ENCODE results near the gene PPP1R16B.
A peak's percentile ranks its signal among the peaks of the same experiment; 100 is the strongest.

The PPP1R16B gene

DNA sequence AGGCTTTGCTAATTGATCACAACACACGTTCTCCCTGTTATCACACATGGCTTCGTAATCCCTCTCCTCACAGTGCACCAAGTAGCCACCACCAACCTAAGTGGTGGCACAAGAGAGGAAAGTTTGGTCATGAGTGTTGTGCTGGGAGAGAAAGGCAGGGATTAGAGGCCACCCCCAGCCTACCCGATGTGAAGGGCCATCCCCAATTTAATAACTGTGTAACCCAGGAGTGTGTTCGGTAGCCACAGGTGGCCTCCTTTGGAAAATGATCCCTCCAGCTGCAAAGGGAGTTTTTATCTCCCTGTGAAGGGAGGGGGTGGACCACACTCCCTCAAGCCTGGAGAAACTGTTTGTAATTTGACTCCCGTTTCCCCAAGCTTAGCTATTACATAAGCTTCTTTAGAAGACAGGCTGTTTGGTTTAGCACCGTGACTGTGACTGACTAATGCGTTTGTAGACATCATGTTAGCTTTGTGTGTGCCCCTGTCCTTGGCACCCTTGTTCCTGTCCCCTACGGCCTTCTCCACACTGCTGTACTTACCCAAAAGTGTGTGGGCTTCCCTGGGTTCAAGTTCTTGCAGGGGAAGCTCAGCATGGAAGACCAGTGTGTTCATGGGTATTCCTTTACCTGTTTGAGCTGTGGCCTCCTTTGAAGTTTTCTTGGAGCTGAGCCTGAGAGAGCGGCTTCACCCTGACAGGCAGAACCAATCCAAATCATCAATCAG, 20.6 kb downstream of the PPP1R16B start:
- DNase-seq, result peak in 4 of 58 donors; percentile 23 to 65 (median 42)

DNA sequence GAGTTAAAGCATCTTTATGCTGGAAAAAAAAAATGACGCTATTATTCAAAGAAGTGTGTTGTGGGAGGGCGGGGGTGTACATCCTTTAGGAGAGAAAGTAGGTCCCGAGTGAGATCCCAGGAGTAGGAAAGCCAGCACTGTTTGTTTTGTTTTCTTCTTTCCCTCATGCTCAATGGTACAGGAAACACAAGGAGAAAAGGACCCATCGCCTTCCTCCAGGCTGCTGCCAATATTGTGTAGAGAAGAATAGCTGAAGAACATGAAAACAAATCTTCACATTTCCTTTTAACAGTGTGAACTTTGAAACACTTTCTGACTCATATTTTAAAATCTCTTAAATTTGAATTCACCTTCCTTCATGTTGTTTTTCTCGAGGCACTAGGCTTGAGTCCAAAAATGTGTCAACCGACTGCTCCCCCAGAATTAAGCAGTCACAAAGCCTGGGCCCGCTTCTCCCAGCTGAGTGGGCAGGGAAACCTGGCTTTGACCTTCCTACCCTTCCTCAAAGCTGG, 22.3 kb downstream of the PPP1R16B start:
- DNase-seq, result peak in 1 of 58 donors; percentile 48

DNA sequence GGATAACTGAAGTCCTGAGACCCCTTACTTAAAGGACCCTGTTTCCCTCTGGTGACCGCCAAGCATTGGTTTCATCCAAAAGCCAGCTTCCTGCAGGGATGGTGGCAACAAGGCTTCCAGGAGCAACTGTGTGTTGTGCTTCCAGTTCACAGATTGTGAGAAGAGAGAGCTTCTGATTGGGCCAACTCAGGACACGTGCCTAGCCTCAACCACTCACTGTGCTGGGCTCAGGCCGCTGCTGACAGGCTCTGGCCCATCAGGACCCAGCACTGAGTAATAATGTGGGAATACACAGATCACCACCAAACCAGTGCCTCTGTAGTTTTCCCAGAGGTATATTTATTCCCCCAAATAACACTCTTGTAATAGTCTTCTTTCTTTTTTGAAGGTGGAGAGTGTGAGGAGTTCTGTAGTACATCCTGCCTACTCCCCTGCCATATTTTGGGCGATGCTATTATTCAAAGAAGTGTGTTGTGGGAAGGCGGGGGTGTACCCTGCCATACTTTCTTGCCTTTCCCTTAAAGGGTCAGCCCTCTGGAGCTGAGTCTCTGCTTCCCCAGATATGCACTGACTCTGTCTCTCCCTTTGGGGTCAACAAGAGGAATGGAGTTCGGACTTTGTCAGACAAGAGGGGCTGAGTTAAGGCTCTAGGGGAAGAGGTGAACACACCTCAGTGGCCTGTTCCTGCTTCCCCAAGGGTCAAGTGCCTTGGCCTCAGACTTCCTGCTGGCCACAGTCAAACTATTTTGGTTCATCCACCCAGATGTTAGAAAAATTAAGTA, 23.2 kb downstream of the PPP1R16B start:
- peak in 2 of 58 donors; percentile 13 to 16 for DNase-seq

DNA sequence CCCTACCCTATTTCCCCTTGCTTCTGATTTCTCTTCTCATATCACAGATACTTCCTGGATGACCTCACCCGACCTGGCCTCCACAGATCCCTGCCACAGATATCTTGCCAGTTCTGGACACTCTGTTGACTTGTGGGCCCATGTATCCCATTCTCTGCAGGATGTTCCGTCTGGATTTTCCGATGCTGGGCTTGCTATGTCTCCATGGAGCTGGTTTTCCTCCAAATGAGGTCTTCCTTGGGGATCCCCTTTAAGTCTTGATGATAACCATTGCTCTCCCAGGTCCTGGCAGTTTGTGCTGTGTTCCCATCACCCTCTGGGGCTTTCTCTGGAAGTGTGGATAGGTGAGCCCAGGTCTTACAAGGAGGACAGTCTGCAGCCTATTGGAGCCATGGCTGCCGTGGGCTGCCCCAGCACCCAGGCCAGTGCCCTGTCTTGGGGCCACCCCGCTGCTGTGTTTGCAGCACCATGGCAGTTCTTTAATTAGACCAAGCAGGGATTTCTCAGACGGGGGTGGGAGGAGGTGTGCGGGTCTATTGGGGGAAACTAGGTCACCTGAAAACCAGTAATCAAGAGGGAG, 23.9 kb downstream of the PPP1R16B start:
- DNase-seq, result no peak

DNA sequence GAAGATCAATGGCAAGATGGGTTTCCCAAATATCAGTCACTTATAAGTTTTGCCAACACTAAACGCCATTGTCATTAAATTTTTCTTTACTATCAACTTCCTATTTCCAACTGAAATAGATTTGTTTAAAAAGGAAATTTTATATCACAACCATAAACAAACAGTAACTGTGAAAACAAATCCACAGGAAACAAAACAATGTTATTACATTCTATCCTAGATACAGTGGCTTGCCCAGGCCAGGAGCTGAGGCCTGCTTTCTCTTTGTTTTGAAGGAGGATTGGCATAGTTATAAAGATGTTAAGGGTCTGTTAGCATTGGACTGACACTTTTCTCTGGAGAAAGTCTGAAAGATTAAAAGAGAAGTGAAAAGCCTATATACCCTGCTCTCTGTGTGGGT, 24.9 kb downstream of the PPP1R16B start:
- DNase-seq, result no peak

DNA sequence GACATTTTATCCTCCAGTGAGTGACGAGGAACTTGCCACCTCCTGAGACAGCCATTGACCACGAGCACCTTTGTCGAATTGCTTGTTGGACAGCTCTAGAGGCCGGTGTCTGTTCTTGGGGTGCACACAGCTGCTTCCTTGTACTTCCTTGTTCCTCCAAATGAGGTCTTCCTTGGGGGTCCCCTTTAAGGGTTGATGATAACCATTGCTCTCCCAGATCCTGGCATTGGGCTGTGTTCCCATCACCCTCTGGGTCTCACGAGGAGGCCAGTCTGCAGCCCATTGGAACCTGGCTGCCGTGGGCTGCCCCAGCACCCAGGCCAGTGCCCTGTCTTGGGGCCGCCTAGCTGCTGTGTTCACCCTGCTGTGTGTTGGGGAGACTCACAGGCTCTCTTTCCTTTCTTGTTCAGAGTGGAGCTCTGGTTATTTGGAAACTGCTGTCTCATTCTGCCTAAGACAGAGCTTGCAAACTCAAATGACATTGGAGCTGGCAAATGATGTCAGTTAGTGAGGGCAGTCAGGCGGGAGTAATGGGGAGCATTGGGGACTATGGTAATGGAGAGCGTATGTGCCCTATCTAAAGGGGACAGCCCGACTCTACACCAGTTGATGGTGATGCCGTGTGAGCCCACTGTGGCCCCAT, 25.7 kb downstream of the PPP1R16B start:
- DNase-seq, result no peak

DNA sequence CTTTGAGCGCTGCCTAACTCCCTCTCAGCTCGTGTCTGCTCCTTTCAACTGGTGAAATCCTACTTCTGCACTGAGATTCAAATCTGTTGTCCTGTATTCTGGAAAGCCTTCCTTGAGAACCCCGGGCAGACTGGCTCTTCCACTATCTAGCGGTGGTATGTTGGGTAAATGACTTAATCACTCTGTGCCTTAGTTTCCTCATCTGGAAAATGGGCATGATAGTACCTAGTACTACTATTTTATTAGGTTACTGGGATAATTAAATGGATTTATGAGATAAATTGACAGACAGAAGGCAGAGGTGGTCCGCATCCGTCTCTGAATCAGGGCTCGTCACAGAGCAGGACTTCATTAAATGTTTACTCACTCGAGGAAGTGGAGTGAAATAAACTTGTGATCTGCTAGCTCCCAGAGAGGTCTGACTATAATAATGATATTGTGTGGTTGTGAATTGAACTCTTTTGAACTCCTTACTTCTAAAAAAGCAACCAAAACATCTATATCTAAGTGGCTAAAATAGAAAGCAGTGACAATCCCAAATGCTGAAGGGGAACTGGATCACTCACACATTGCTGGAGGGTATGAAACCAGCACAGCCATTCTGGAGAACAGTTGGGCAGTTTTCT, 26.6 kb downstream of the PPP1R16B start:
- DNase-seq, result no peak

DNA sequence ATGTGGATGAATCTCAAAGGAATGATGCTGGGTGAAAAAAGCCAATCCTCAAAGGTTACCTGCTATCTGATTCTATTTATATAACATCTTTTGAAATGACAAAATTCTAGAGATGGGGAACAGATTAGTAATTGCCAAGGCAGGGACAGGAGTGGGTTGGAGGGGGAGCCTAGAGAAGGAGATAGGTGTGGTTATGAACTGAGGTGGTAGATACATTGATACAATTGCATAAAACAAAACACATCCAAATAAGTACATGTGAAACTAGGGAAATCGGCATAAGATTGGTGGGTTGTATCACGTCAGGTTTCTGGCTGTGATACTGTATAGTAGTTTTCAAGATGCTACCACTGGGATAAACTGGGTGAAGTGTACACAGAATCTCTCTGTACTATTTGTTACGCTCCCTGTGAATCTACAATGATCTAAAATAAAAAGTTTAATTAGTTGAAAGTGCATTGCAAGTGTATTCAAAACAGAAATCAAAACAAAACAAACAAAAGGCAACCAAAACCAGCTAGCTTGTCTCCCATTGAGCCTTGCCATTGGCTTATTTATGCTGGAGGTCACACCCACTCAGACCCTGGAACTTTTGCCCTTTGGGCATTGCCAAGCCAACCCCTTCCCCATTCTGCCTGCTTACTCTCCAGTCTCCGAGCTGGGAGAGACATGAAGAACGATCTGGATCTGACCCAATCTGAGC, 27.8 kb downstream of the PPP1R16B start:
- no peak for DNase-seq

DNA sequence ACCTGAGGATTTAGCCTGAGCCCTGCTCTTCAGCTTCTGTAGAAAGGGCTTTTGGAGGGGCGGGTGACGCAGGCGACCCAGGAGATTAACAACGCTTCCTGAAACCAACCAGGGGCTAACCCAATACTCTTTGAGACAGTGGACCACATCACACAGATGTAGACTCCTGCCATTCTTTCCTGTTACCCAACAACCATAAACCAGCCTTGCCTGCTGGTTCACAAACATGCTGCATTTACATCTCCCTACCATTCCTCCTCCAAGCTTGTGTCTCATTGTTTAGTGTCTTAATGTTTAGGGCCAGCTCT, 28.3 kb downstream of the PPP1R16B start:
- DNase-seq, result no peak

DNA sequence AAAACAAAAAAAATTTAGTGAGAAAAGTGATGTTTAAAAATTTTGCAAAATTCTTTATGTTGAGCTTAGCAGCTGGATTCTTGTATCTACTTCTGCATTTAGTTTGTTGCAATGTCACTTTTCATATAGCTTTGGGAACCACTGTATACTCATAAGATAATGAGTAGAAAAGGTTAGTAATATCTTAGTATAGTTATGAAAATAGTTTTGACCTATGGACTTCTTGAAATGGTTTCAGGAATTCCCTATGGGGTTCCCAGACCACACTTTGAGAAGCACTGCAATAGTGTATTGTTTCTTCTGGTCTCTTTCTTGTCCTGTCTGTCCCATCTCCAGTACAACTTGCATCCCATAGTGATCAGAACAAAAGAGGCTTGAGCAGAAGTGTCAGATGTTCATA, 29.4 kb downstream of the PPP1R16B start:
- no peak for DNase-seq

DNA sequence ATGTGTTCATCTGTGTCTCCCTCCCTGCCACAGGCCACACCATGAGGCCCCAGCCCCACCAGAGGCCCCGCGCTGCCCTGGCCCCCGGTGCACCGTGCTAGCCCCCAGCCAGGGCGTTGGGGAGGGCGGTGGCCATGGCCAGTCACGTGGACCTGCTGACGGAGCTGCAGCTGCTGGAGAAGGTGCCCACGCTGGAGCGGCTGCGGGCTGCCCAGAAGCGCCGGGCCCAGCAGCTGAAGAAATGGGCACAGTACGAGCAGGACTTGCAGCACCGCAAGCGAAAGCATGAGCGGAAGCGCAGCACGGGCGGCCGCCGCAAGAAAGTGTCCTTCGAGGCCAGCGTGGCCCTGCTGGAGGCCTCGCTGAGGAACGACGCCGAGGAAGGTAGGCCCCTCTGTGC, 30.3 kb downstream of the PPP1R16B start:
- DNase-seq, result peak in 21 of 58 donors; percentile 9 to 73 (median 48)

DNA sequence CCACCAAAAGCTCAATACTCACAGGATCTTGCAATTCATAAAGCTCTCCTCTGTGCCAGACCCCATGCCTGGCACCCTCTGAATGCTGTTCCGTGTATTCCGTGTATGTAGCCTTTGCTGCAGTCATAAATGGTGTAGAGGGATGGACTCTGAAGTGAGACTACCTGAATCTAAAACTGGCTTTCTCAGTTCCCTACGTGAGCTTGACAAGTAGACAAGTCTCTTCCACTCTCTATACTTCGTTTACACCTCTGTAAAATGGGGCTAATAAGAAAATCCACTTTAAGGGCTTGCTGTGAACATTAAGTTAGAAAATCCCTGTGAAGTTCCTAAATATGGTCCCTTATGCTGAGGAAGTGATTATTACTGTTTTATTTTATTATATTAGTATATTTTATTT, 31.5 kb downstream of the PPP1R16B start:
- DNase-seq, result no peak

DNA sequence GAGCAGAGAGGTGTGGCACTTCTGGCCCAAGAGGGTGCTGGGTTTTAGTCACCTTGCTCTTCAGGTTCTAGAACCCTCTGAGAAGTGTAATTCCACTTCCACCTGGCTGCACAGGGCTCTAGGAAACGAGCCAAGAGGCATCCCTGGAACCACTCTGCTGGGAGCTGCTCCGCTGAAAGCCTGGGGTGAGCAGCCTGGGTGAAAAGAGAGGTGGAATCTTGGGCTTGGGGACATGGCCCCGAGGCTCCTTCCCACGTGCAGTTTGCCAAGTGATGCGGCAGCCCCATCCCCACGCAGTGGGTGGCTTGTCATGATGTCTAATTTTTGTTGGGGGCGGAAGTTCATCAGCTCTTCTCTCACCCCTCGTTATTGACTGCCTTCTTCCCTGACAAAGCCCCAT, 32.8 kb downstream of the PPP1R16B start:
- DNase-seq, result peak in 1 of 58 donors; percentile 29

DNA sequence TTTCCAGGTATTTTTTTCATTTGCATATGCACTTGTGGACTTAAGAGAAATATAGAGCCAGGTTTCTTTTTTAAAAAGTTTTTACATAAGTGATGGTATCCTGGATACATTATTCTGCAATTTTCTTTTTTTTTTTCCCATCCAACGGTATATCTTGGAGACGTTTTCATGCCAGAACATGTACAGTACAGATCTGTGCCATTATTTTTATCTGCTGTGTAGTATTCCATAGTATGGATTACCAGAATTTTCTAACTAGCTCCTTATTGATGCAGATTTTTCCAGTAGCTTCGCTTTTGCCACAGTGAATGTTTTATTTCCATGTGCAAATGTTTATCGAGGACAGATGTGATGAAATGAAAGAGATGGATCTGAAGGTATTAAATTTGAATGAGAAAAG, 34.1 kb downstream of the PPP1R16B start:
- DNase-seq, result no peak

DNA sequence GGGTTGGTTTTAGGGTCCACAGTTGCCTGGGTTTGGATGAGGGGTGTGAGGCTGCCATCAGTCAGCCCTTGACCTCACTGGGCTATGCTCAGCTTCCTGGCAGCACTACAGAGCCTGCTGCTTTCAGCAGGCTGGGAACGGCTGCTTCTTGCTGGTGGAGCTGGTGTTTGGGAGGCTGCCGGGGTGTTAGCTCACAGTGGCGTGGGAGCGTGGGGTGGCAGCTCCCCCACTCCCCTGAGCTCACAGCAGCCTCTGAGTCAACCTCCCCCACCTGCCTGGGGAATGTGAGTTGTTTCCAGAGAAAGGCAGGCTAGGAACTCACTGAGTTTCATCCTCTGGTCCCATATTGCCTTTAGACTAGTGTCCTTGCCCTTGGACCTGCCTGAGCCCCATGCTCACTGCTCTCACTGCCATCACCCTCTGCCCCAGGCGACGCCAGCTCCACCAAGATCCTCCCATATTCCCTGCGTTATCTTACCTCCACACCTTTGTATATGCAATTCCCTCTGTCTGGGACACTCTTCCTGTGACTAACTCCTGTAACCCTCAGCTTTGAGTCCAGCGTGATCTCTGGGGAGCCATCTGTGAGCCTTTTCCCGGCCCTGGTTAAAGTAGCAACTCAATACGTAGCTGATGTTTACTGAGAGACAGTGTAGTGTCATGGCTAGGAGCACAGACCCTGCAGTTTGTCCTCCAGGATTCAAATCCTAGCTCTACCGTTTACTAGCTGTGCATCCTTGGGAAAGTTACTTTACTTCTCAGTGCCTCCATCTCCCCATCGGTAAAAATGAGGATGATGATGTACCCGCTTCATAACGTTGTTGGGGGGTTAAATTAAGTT, 34.8 kb downstream of the PPP1R16B start:
- peak in 41 of 58 donors; percentile 14 to 71 (median 41) for DNase-seq

DNA sequence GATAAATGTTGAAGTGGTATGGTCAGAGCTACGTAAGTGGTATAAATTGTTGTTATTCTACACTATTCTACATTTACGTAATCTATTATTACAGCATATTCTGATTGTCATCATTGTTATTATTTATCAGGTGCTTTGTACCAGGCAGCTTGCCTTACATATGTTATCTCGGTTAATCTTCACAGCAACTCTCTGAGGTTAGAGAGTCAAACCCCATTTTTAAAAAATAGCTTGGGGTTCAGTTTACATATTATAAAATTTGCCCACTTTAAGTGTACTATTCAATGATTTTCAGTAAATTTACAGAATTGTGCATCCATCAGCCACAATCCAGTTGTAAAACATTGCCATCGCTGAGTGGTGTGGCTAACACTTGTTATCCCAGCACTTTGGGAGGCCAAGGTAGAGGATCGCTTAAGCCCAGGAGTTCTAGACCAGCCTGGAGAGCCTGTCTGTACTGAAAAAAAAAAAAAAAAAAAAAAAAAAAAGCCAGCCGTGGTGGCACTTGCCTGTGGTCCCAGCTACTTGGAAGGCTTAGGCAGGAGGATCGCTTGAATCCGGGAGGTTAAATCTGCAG, 35.5 kb downstream of the PPP1R16B start:
- DNase-seq, result no peak

DNA sequence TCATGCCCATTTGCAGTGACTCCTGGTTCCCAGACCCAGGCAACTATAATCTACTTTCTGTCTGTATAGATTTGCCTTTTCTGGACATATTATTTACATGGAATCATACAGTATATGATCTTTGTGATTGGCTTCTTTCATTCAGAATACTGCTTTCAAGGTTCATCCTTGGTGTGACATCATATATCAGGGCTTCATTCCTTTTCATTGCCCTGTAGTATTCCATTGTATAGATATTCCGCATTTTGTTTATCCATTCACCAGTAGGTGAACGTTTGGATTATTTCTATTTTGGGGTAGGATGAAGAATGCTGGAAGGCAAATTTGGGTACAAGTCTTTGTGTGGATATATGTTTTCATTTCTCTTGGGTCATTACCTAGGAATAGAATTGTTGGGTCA, 36.1 kb downstream of the PPP1R16B start:
- DNase-seq, result no peak

DNA sequence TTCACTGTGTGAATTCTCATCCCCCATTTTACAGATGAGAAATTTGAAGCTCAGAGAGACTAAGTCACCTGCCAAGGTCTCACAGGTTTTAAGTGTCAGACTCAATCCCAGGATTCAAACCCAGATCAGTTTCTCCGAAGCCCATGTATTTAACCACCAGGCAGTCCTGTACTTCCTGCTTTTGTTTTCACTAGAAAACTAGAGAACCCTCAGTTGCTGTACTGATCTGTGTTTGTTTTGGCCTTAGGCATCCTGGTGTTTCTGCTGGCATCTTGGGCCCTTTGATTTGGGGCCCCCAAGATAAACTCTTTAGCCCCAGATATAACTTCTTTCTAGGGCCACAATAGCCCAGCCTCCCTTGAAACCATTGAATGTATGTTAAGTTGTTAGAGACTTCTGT, 36.5 kb downstream of the PPP1R16B start:
- DNase-seq, result no peak

DNA sequence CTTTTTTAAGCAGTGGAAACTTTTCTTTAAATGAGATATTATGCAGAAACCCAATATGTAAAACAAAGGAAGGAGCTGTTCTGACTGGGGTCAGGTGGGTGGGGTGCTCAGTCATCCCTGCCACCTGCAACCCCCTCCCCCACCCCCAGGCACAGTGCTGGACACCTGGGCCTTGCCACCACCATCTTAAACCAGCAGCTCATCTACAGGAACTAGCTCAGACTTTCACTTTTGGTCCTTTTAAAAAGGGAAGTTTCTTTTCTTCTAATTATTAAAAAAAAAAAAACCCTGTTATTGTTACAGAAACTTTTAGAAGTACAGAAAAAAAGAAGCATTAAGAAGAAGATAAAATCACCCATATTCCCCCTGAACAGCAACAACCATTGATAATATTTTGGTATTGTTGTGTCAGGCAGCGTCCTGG, 37.1 kb downstream of the PPP1R16B start:
- no peak for DNase-seq

All from anterior cingulate cortex (tissue), 58 donors.